RWPE2 (cell line): Measurements from ENCODE around the gene ERCC2.
A peak's percentile ranks its signal among the peaks of the same experiment; 100 is the strongest.

Experiments used
- ATAC-seq: fragments of 200-7000 bp; cut with Tn5 transposase; 3 replicates; pipeline ENCODE4 v1.9.1; 2021; ENCODE audit warnings: low read depth
- DNase-seq: peaks from one replicate; pipeline ENCODE4 v3.0.0-alpha.2; 2020; ENCODE audit warnings: low spot score
- H3K27ac ChIP-seq: fragments of 450-650 bp; 2 replicates; pipeline ENCODE4 v1.5.1; 2017; ENCODE audit warnings: mild to moderate bottlenecking; ENCODE audit not compliant: poor library complexity, severe bottlenecking
- H3K27me3 ChIP-seq: fragments of 250-450 bp; sonication (Bioruptor Pico); 2 replicates; pipeline ENCODE4 v1.5.1; 2021; ENCODE audit warnings: mild to moderate bottlenecking, moderate library complexity; ENCODE audit not compliant: insufficient read depth, poor library complexity, severe bottlenecking
- H3K36me3 ChIP-seq: fragments of 250-450 bp; sonication (Bioruptor Pico); 2 replicates; pipeline ENCODE4 v1.5.1; 2020; ENCODE audit warnings: low read depth, mild to moderate bottlenecking, moderate library complexity
- H3K4me1 ChIP-seq: fragments of 250-450 bp; sonication (Bioruptor Pico); 2 replicates; pipeline ENCODE4 v1.5.1; 2021; ENCODE audit warnings: mild to moderate bottlenecking, moderate library complexity; ENCODE audit not compliant: insufficient read depth, poor library complexity, severe bottlenecking
- H3K4me3 ChIP-seq: fragments of 250-450 bp; sonication (Bioruptor Pico); 2 replicates; pipeline ENCODE4 v1.5.1; 2021; ENCODE audit warnings: mild to moderate bottlenecking, moderate library complexity; ENCODE audit not compliant: severe bottlenecking
- H3K9me3 ChIP-seq: fragments of 250-450 bp; sonication (Bioruptor Pico); 2 replicates; pipeline ENCODE4 v1.5.1; 2021; ENCODE audit warnings: mild to moderate bottlenecking, moderate library complexity; ENCODE audit not compliant: severe bottlenecking
- TF ChIP-seq, protein P1 (sequence below): fragments of 450-650 bp; IDR thresholded peaks from one replicate; pipeline ENCODE4 v1.5.1; 2017; ENCODE audit warnings: mild to moderate bottlenecking, moderate library complexity; ENCODE audit not compliant: poor library complexity, severe bottlenecking

ERCC2 gene

DNA sequence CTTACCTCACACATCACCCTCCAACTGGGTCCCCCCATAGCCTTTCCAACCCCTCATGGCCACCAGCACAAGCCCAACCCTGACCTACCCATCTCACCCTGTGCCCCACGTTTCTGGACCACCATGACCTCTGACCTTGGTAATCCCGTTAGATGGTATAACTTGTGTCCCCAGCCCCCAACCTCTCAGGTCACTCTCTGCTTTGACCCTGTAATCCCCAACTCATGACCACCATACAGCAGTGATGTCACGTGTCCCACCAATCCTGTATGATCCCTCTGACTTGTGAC lies 21.3 kb downstream of the ERCC2 start:
- Histone ChIP-seq H3K4me3 (no peak overlapping the region), H3K9me3 (no peaks in the 10 kb centered on the region), H3K4me1 (peaks cover 7% of the 10 kb centered on the region), H3K36me3 (peaks cover 39% of the 10 kb centered on the region), H3K27me3 (no peaks in the 10 kb centered on the region), H3K27ac (no peak overlapping the region)
- TF ChIP-seq, protein P1, sequence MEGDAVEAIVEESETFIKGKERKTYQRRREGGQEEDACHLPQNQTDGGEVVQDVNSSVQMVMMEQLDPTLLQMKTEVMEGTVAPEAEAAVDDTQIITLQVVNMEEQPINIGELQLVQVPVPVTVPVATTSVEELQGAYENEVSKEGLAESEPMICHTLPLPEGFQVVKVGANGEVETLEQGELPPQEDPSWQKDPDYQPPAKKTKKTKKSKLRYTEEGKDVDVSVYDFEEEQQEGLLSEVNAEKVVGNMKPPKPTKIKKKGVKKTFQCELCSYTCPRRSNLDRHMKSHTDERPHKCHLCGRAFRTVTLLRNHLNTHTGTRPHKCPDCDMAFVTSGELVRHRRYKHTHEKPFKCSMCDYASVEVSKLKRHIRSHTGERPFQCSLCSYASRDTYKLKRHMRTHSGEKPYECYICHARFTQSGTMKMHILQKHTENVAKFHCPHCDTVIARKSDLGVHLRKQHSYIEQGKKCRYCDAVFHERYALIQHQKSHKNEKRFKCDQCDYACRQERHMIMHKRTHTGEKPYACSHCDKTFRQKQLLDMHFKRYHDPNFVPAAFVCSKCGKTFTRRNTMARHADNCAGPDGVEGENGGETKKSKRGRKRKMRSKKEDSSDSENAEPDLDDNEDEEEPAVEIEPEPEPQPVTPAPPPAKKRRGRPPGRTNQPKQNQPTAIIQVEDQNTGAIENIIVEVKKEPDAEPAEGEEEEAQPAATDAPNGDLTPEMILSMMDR = no peak
- ATAC-seq (no peak), DNase-seq (no peak)

DNA sequence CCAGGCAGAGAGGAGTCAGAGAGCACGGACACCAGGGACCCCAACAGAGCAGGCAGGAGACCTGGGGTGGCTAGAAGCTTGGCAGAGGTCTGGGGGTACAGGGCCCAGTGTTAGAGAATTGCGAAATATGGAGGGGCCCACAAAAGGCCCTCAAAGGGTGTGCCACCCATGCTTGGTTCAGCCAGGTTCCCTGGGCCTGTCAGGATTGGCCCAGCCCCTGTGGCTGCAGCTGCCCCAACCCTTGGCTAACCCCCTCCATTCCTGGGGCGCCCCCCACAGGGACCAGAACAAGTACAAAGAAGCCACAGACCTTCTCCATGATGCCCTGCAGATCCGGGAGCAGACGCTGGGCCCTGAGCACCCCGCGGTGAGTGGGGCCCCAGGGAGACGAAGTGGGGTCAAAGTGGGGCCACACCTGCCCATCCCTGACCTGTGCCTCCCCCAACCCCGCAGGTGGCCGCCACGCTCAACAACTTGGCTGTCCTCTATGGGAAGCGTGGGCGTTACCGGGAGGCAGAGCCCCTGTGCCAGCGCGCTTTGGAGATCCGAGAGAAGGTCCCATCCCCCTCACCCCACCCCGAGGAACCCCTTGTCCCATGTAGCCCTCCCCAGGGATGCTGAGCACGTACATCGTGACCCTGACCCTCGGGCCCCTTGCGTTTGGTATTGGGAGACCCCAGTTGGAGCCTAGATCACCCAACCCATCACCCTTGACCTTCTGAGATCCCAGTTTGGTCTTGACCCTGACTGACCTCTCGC lies 21.8 kb downstream of the ERCC2 start:
- H3K9me3 ChIP-seq = no peaks in the 10 kb centered on the region
- TF ChIP-seq, protein P1 = no peak
- peaks cover 34% of the 10 kb centered on the region for H3K36me3 ChIP-seq
- ATAC-seq (no peak), DNase-seq (no peak)
- H3K4me1 ChIP-seq = peaks cover 7% of the 10 kb centered on the region
- H3K27ac ChIP-seq = no peak overlapping the region
- H3K27me3 ChIP-seq = no peaks in the 10 kb centered on the region
- no peak overlapping the region for H3K4me3 ChIP-seq

DNA sequence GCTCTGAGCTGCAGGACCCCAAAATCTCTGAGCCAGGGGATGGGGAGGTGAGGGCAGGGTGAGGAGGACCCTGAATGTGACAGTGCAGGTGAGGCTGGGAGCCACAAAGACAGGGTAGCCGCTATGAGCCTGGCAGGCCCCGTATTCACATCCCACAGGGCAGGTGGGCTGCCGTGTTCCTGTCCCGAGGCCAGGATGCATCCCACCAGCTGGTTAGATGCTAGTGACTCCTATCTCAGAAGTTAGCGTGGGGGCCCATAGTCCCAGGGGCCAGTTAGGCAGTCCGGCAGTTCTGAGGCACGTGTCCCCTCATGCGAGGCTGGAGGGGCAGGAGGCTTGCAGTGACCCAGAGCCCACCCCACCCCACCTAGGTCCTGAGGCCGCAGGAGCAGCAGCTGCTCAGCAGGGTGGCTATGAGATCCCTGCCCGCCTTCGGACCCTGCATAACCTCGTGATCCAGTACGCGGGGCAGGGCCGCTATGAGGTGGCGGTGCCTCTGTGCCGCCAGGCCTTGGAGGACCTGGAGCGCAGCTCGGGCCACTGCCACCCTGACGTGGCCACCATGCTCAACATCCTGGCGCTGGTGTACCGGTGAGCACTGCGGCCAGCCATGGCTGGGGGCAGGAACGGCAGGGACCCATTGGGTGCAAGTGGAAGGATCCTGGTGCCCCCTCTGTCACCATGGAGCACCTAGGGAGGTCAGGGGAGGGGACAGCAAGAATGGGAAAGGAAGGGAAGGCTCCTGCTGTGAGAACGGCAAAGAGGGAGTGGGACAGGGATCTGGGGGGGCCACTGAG lies 22.6 kb downstream of the ERCC2 start:
- TF ChIP-seq, protein P1 = no peak
- H3K9me3 ChIP-seq = no peaks in the 10 kb centered on the region
- no peak overlapping the region for H3K4me3 ChIP-seq
- H3K36me3 ChIP-seq = peaks cover 28% of the 10 kb centered on the region
- ATAC-seq (no peak), DNase-seq (peak; percentile 58)
- H3K27ac ChIP-seq = no peak overlapping the region
- H3K4me1 ChIP-seq = peaks cover 7% of the 10 kb centered on the region
- H3K27me3 ChIP-seq = no peaks in the 10 kb centered on the region

DNA sequence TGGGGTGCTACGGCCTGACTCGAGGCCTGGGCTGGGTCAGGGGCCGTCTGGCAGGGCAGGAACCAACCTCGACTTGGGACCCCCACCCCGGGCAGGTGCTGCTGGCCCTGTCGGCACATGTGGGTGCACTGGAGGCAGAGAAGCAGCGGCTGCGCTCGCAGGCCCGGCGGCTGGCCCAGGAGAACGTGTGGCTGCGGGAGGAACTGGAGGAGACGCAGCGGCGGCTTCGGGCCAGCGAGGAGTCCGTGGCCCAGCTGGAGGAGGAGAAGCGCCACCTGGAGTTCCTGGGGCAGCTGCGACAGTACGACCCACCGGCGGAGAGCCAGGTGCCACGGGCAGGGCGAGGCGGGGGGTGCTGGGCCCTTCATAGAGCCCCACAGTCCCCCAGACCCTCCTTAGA lies 23.9 kb downstream of the ERCC2 start:
- Histone ChIP-seq H3K9me3 (no peaks in the 10 kb centered on the region), H3K4me1 (peaks cover 7% of the 10 kb centered on the region), H3K27me3 (no peaks in the 10 kb centered on the region), H3K36me3 (peaks cover 24% of the 10 kb centered on the region), H3K4me3 (no peak overlapping the region), H3K27ac (no peak overlapping the region)
- TF ChIP-seq, protein P1 = no peak
- no peak for ATAC-seq
- DNase-seq = no peak

DNA sequence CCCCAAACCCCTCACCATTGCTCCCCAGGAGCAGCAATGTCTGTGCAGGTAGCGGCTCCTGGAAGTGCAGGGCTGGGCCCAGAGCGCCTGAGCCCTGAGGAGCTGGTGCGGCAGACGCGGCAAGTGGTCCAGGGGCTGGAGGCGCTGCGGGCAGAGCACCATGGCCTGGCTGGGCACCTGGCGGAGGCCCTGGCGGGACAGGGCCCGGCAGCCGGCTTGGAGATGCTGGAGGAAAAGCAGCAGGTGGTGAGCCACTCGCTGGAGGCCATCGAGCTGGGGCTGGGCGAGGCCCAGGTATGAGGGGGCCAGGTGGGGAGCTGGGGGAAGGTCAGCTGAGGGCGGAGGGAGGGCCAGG lies 24.9 kb downstream of the ERCC2 start:
- DNase-seq (no peak), ATAC-seq (no peak)
- peak overlapping the region; percentile 33 for H3K27ac ChIP-seq
- H3K9me3 ChIP-seq = no peaks in the 10 kb centered on the region
- no peaks in the 10 kb centered on the region for H3K27me3 ChIP-seq
- peaks cover 15% of the 10 kb centered on the region for H3K36me3 ChIP-seq
- H3K4me3 ChIP-seq = no peak overlapping the region
- TF ChIP-seq, protein P1 = no peak
- peaks cover 7% of the 10 kb centered on the region for H3K4me1 ChIP-seq
